NB4 (cell line): ENCODE measurements around the gene AKR7A3.
"Not testable (repeated sequence)": the region's sequence is repeated elsewhere in the genome, so short reads cannot be mapped to it uniquely, and the experiment has no call there.

Experiments
- DNase-seq: peaks from one replicate; pipeline ENCODE4 v3.0.0; 2010; ENCODE audit warnings: low read depth
- H3K4me3 ChIP-seq: one replicate; pipeline ENCODE4 v1.5.1; 2011; ENCODE audit warnings: mild to moderate bottlenecking, low read depth, low read length, moderate library complexity
- CTCF ChIP-seq: IDR thresholded peaks from one replicate; pipeline ENCODE4 v1.5.1; 2012; ENCODE audit warnings: low read depth, low read length
- MAX ChIP-seq: IDR thresholded peaks from 2 replicates; pipeline ENCODE4 v1.6.1; 2011; ENCODE audit warnings: low read depth, low read length
- MYC ChIP-seq: IDR thresholded peaks from 2 replicates; pipeline ENCODE4 v1.6.1; 2011; ENCODE audit warnings: low read depth, low read length
- POLR2A ChIP-seq: IDR thresholded peaks from 2 replicates; pipeline ENCODE4 v1.6.1; 2011; ENCODE audit warnings: mild to moderate bottlenecking; ENCODE audit not compliant: insufficient read length; ENCODE audit errors: extremely low read depth

AKR7A3 gene

GRCh38 chr1:19287436-19288185, 959 bp downstream of the AKR7A3 start:
- no peak for DNase-seq
- no peak overlapping the region for H3K4me3 ChIP-seq
- TF ChIP-seq POLR2A (no peak), CTCF (no peak), MAX (no peak), MYC (no peak)

GRCh38 chr1:19285807-19286206, 2.8 kb downstream of the AKR7A3 start:
- H3K4me3 ChIP-seq, DNase-seq: not testable (repeated sequence)

GRCh38 chr1:19285366-19285765, 3.2 kb downstream of the AKR7A3 start:
- DNase-seq, H3K4me3 ChIP-seq: not testable (repeated sequence)

DNA sequence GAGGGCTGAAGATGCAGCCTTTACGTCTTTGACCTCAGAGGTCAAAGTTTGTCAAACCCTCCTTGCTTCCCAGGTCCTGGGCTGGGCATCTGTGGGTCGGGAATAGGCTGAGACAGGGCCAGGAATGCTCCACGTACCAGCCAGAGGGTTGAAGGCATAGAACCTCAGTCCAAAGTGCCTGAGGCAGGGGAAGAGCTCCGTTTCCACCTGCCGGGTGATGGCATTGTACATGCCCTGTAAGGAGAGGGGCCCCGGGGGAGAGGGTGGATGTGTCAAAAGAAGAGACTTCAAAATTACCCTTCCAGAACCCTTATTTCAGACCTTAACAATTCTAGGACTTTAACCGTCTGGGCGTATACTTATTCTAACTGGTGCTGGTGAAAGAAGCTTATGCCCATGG, 3.7 kb downstream of the AKR7A3 start:
- H3K4me3 ChIP-seq: no peak overlapping the region
- TF ChIP-seq MYC (no peak), POLR2A (no peak), CTCF (no peak), MAX (no peak)
- no peak for DNase-seq

DNA sequence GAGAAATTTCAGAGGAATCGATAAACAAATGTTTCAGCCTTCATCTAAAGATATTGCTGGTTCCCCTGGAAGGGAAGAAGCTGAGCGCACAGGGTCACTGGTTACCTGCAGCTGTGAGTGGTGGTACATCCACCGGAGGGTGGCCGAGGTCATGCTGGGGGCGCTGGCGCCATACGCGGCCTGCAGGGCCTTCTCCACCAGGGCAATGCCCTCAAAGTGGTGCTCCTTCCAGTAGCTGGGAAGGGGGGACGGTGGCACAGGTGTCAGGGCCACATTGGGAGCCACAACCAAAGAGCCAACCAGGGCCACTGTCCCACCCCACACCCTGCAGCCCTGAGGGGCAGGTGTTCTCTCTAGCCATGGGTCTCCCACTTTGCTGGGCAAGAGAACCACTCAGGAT, 4.7 kb downstream of the AKR7A3 start:
- no peak for DNase-seq
- TF ChIP-seq MYC (no peak), MAX (no peak), POLR2A (no peak), CTCF (no peak)
- no peak overlapping the region for H3K4me3 ChIP-seq

DNA sequence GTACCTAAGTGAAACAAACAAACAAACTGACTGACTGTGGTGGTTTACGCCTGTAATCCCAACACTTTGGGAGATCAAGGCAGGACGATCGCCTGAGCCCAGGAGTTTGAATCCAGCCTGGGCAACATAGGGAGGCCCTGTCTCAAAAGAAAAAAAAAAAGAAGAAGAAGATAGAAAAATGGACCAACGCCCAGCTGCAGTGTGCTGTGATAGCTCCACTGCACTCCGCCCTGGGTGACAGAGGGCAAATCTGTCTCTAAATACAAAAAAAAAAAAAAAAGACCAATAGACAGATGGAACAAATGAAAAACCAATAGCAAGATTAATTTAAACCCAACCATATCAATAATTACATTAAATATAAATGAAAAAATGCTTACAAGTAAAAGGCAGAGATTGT, 13.9 kb downstream of the AKR7A3 start:
- DNase-seq: no peak
- TF ChIP-seq POLR2A: no peak
- H3K4me3 ChIP-seq: no peak overlapping the region

DNA sequence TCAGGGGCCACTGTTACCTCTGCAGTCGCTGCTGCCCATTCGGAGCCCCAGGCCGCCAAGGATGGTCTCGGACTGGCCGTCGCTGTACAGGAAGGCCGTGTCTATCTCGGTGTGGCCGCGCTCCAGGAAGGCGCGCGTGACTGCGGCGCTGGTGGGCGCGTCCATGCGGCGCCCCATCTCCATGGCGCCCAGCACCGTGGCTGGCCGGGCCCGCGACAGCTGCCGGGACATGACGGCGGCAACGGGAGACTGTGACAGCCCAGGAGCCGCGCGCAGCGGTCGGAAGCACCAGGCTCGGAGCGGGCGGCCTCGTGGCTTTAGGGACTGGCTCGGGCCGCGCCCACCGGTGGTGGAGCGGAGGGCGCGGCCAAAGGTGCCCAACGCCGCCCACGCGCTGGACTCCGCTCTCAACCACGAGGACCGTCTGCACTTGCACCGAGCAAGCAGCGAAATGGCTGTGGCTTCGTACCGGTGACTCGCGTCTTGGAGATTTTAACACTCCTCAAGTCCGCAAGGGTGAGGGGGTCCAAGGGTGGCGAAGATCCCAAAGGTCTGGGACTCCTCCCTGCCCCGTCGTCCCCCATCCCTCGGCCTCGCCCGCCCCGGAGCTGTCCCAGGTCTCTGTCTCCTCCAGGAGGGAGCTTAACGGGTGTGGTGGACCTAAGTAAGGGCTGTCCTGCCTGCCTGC, 14.6 kb downstream of the AKR7A3 start:
- H3K4me3 ChIP-seq, DNase-seq: not testable (repeated sequence)

- no peak overlapping the region for H3K4me3 ChIP-seq
- DNase-seq: no peak
- TF ChIP-seq MYC (no peak), MAX (no peak), CTCF (no peak), POLR2A (no peak)
These were observed 15.3 kb downstream of the AKR7A3 start for GRCh38 chr1:19273106-19273843.
